Measurements from ENCODE around the gene BAIAP2L2.

DNA sequence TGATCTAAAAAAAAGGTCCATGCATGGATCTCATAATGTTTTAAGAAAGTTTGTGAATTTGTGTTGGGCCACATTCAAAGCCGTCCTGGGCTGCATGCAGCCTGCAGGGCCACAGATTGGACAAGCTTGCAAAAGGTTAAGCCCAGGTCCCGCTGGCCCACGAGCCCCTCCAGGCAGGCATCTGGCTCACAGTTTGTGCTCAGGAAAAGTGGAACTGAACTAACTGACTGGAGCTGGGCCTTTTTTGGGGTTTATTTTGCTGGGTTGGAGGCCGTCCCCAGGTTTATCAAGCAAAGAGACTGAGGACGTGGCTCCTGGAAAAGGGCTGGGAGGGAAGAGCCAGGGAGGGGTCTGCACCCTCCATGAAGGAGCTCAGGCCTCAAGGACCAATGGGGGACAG, 32.1 kb upstream of the BAIAP2L2 start:
- TF ChIP-seq POLR2AphosphoS5 (IDR thresholded peaks at IDR 0.05; ENCODE audit: borderline replicate concordance, low read depth, low read length) (no peak), EZH2 (IDR thresholded peaks at IDR 0.05) (no peak)

Measured in SK-N-MC (cell line).